HG02623 (cell line): ENCODE measurements around the gene THAP2.

Source experiments
- ATAC-seq: cut with Tn5 transposase; IDR thresholded peaks from one replicate; pipeline ENCODE4 v1.9.1; 2021; ENCODE audit warnings: moderate library complexity; ENCODE audit not compliant: unreplicated experiment

Gene THAP2

GRCh38 chr12:71663561-71664410, at the start of gene THAP2, which contains the start of gene ZFC3H1:
Gene THAP2 (plus strand): TSS chr12:71664301. CDS start chr12:71664510, 209 bp downstream.
Gene ZFC3H1 (minus strand): TSS chr12:71663848. CDS start chr12:71663610, 238 bp downstream.
- peak; percentile 86 for ATAC-seq

DNA sequence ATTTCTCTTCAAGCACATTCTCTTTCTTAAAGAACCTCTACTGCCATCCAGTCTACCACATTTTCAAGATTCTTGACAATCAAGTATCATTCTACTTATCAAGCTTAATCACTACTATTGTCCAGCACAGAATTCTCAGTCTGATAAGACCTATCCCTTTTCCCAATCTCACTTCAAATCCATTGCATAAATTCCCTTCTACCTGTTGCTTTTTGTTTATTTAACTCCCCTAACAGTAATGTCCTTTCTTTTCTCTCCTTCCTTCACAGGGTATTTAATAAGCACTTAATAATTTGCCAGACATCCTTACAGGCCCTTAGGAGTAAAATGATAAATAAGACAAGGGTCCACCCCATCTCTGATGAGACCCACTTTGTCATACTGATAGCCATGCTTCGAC, 42.2 kb upstream of the THAP2 start:
- ATAC-seq, result no peak

GRCh38 chr12:71625476-71625875, 38.6 kb upstream of the THAP2 start:
- no peak for ATAC-seq

GRCh38 chr12:71626098-71626497, 38.0 kb upstream of the THAP2 start:
- ATAC-seq, result peak; percentile 62

- no peak for ATAC-seq
Observed at GRCh38 chr12:71626768-71627167, 37.3 kb upstream of the THAP2 start.

GRCh38 chr12:71627438-71628002, 36.6 kb upstream of the THAP2 start:
- no peak for ATAC-seq

GRCh38 chr12:71636704-71637115, 27.4 kb upstream of the THAP2 start:
- ATAC-seq, result peak; percentile 50

- no peak for ATAC-seq
Observed at GRCh38 chr12:71638499-71638898, 25.6 kb upstream of the THAP2 start.

- no peak for ATAC-seq
Observed at GRCh38 chr12:71639341-71639760, 24.8 kb upstream of the THAP2 start.

- ATAC-seq, result no peak
Observed at GRCh38 chr12:71640316-71640715, 23.8 kb upstream of the THAP2 start.

GRCh38 chr12:71641390-71641789, 22.7 kb upstream of the THAP2 start:
- no peak for ATAC-seq

GRCh38 chr12:71642264-71642663, 21.8 kb upstream of the THAP2 start:
- peak; percentile 50 for ATAC-seq

DNA sequence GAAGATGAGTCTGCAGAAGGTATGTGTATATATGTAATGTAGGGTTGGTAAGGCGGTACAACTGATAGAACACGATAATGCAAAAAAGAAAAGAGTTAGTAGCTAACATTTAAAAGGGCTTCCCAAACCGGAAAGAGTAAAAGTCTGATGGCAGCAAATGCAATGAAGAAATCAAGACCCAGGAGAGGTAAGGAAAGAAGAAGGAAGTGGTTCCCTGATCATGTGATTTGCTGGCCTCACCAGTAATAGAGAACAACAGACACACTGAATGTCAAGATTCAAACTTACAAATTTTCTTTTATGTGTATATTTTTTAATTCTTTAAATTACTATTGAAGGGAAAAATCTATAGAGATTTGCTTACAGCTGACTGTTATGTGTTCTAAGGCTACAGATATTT, 18.8 kb upstream of the THAP2 start:
- ATAC-seq, result no peak

GRCh38 chr12:71646512-71646911, 17.6 kb upstream of the THAP2 start:
- no peak for ATAC-seq

GRCh38 chr12:71648537-71648936, 15.6 kb upstream of the THAP2 start:
- ATAC-seq, result no peak

- no peak for ATAC-seq
Observed at GRCh38 chr12:71649401-71649800, 14.7 kb upstream of the THAP2 start.

- ATAC-seq, result no peak
Observed at GRCh38 chr12:71652656-71653055, 11.4 kb upstream of the THAP2 start.

- ATAC-seq, result no peak
Observed at GRCh38 chr12:71653137-71653536, 11.0 kb upstream of the THAP2 start.

DNA sequence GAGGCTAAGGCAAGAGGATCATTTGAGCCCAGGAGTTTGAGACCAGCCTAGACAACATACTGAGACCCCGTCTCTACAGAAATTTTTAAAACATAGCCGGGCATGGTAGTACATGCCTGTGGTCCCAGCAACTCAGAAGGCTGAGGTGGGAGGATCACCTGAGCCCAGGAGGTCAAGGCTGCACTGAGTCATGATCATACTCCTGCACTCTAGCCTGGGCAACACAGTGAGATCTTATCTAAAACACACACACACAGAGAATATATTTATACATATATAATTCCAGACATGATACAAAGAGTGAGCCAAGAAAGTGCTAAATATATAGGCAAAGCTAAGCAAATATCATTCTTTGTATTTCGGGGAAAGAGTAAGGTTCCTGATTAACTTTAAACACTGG, 9.9 kb upstream of the THAP2 start:
- no peak for ATAC-seq

- no peak for ATAC-seq
Observed at GRCh38 chr12:71655495-71655894, 8.6 kb upstream of the THAP2 start.

- ATAC-seq, result no peak
Observed at GRCh38 chr12:71655907-71656306, 8.2 kb upstream of the THAP2 start.

GRCh38 chr12:71656740-71657139, 7.4 kb upstream of the THAP2 start:
- ATAC-seq, result no peak
